Measurements from ENCODE around the gene PPIL1.

Gene PPIL1

GRCh38 chr6:36852481-36853147, 22.0 kb downstream of the PPIL1 start:
- DNase-seq = no peak

- DNase-seq = no peak
These were observed 23.0 kb downstream of the PPIL1 start for GRCh38 chr6:36851626-36852025.

- no peak for DNase-seq
These were observed 23.4 kb downstream of the PPIL1 start for GRCh38 chr6:36851149-36851614.

- no peak for DNase-seq
These were observed 24.6 kb downstream of the PPIL1 start for GRCh38 chr6:36850021-36850420.

- no peak for DNase-seq
These were observed 25.8 kb downstream of the PPIL1 start for GRCh38 chr6:36848658-36849441.

GRCh38 chr6:36847991-36848390, 26.6 kb downstream of the PPIL1 start:
- DNase-seq = no peak

GRCh38 chr6:36847152-36847551, 27.5 kb downstream of the PPIL1 start:
- DNase-seq = no peak

DNA sequence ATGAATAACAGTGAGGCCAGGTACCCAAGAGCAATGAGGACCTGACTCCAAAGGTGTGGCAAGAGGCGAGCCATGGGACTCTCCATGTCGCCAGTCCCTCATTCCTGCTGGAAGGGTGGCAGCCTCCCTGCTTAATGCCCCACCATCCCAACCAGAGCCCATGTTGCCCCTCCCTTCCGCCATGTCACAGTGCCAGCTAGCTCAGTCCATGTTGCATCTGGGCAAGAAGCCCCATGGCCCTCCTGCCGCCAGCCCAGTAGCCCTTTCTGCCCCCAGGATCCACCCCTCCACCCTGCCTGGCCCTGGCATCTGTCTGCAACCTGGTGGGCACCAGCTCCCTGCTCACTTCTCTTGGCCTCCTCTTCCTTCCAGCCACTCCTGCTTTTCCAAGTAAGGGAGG, 29.4 kb downstream of the PPIL1 start:
- DNase-seq = no peak

DNA sequence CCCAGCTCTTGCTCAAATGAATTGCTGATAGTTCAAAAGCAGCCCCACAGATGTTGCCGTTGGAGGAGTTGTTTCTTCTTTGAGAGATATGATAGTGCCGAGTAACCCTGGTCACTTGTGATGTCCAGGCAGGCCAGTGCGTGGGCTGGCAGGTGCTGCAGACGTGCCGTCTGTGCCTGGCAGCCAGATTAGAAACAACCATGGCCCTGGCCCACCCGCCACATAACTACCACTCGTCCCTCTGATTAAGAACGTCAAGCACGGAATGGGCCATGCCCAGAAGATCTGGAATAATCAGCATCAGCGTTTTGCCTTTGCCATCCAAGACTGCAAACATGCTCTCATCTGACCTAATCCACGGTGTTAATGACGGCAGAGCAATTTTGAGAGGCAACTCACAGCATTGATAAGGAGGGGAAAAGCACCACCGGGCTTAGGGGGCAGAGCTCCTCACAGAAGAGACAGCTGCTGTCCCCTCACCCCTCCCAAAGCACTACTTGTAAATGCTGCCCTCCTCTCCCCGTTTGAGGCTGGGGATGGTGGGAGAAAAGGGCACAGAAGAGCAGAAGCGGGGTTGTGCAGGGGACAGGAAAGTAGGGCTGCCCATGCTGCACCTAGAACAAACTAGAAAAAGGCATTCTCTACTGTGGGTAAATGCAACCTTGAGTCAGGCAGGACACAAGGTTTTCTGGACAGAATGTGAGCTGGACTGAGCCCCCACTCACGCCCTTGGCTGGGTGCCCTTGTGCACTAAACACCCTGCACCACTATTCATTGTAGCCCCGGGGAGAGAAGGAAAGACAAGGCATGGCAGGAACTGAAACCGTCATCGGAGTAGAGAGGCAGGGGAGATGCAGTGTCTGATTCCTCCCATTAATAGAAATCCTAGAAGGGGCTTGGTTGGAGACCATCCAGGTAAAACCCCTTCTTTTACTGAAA, 30.1 kb downstream of the PPIL1 start:
- DNase-seq = no peak

- DNase-seq = no peak
These were observed 31.4 kb downstream of the PPIL1 start for GRCh38 chr6:36843170-36843569.

DNA sequence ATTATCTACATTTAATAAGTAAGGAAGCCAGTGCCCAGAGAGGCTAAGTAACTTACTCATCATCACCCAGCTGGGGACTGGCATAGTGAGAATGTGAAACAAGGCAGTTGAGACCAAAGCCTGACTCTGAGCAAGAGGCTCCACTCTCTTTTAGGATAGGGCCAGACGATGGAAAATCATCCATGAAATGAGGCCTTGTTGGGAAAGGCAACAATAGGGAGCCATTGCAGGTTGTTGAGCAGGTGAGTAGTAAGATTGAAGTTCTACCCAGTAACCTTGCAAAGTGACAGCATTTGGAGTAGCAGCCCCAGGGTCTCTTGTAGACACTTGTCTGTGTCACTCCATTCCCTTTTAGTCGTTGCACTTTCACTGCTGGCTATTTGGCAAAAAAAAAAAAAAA, 32.8 kb downstream of the PPIL1 start:
- no peak for DNase-seq

DNA sequence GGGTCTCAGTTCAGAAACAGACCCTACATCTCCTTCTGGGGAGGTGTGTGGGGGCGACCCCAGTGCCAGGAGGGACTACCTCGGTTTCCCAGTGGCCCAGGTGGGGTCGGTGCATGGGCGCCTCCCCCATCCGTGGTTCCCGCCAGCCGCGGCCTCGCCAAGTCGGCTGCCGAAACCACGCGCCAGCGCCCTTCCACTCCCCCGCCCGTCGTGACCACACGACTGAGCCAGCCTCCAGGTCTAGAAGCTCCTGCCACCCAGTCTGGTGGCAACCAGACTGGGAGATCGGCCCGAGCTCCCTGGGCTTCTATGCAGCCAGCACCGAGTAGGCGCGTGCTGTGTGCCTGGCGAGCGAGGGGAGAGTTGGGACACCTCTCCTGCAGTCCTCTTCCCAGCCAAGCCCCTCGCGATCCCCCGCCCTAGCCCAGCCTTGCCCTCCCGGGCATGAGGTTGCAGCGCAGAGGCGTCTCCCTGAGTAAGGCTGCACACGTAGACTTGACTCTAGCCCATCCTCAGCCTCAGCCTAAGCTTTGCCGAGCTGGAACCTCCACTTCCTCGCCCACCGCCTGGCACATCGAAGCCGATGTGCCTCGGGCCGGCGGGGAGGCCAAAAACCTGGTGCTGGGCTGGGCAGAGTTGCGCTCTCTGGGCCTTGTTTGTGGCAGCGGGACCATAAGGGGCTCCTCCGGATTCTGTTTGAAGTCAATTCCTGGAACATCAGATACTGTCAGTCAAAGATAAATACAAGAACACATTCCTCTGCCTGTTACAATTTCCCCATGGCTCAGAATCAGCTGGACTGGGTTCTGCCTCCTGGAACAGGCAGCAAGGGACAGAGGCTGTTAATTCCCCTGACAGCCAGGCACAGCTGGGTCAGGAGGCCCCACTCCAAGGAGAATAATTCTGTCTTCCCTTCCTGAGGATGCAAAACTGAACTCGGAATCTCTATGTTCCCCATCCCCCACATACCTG, 33.9 kb downstream of the PPIL1 start:
- DNase-seq = no peak

DNA sequence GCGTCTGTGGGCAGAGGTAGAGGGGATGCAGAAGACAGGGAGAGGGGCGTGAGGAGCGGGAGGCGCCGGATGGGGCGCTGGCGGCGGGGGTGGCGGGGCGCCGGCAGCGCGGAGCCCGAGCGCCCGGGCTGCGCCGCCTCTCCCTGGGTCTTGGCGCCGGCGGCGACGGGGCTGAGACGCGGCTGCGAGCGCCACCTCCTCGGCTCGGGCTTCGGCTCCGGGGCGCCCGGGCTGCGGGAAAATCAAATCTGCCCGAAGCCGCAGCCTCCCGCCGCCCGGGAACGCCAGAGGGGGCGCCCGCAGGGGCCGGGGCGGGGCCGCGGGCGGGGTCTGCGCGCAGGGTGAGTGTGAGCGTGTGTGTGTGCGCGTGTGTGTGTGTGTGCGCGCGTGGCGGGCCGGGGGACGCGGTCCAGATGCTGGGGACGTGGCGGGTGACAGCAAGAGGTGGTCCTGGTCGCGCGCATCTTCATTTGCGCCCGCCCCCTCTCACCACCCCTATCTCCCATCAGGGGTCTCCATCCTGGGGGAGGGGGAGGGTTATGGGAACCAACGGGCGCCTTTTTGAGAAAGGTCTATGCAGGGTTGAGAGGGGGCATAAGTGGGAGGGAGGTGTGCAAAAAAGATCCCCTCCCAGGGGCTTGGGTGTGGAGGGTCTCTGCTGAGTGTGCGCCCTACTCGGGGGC, 34.7 kb downstream of the PPIL1 start:
- no peak for DNase-seq

- DNase-seq = no peak
These were observed 35.5 kb downstream of the PPIL1 start, which contains the start of gene CPNE5 for GRCh38 chr6:36838896-36839748. Gene CPNE5, minus strand, starts transcription at chr6:36839444. Its CDS starts 67 bp downstream, at chr6:36839377.

DNA sequence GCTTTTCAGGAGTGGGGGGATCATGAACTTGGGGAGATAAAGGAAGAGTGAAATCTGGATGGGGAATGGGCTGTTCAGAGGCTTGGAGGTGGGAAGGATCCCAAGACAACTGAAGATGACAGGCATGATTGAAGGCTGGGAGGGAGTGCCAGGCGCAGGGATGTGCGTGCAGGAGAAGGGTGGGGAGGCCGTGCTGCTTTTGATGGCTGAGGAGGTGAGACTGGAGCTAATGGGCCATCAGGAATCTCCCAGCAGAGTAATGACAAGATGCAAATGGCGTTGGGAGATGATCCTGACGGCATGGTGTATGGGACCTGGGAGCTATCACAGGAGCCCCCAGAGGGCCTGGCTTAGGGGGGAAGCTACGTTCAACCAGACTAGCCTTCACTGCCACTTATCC, 36.9 kb downstream of the PPIL1 start:
- no peak for DNase-seq

- no peak for DNase-seq
These were observed 37.6 kb downstream of the PPIL1 start for GRCh38 chr6:36837022-36837339.

DNA sequence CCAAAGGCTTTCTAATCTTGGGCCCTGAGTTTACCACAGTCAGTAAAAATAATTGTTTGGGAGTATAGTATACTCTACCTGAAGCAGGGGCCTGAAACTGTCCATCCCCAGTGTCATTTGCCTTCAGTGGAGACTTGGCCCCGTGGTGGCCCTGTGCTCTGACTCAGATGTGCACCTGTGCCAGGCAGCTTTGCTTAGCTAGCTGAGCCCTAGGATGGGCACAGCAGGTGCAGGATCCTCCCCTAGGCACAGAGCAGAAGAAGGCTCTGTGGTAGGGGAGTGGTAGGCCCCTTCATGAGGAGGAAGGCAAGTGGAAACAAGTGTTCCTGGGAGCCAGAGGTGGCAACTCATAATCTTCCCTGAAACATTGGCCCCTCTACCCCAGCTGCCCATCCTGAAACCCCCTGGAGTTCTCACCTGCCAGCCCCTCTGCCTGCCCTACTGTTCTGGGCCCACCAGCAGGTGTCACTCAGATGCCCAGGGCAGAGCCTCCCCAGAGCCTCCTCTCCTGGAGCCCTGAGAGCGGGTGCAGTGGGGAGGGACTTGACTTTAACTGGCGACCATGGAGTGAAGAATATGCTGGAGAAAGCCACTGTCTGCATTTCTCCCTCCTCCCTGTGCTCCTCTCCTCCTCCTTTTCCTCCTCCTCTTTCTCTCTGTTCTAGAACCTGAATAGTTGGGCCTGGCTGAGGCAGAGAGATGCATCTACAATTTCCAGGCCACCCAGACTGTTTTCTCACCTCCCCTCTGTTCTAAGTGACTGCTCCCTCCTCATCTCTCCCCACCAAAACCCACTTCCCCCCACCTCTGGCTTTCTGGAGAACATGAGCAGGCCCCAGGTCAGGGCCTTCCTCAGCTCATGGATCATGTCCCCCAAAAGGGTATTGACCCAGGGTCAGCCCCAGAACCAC, 38.2 kb downstream of the PPIL1 start:
- no peak for DNase-seq

GRCh38 chr6:36834576-36835341, 39.8 kb downstream of the PPIL1 start:
- DNase-seq = no peak

Measured in NCI-H1417 treated with DMSO at 0.1 percent for 48 hours (cell line).